Measurements from ENCODE around the gene LINC00237.

DNA sequence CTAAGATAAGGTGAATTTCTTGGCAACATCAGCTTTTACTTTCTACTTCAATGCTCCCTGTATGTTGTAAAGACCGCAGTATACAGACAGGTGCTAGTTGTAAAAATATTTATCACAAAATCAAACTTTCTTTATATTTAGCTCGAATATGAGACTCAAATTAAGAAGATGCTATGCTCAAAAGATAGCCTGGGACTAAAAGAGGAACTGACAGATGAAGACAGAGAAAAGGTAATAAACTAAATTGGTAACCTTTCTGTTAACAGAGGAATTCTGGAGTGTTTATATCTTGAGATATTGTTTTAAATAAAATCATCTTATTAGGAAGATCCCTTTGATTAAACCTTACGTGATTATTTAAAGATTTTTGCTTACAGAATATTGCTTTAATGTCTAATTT is 39.3 kb upstream of the LINC00237 start:
- TF ChIP-seq, protein P1, sequence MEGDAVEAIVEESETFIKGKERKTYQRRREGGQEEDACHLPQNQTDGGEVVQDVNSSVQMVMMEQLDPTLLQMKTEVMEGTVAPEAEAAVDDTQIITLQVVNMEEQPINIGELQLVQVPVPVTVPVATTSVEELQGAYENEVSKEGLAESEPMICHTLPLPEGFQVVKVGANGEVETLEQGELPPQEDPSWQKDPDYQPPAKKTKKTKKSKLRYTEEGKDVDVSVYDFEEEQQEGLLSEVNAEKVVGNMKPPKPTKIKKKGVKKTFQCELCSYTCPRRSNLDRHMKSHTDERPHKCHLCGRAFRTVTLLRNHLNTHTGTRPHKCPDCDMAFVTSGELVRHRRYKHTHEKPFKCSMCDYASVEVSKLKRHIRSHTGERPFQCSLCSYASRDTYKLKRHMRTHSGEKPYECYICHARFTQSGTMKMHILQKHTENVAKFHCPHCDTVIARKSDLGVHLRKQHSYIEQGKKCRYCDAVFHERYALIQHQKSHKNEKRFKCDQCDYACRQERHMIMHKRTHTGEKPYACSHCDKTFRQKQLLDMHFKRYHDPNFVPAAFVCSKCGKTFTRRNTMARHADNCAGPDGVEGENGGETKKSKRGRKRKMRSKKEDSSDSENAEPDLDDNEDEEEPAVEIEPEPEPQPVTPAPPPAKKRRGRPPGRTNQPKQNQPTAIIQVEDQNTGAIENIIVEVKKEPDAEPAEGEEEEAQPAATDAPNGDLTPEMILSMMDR (IDR thresholded peaks at IDR 0.05): no peak
- TF ChIP-seq POLR2A (IDR thresholded peaks at IDR 0.05): no peak
